Measurements from ENCODE around the gene EFEMP2.
"Not testable (repeated sequence)": the region's sequence is repeated elsewhere in the genome, so short reads cannot be mapped to it uniquely, and the experiment has no call there.

Gene EFEMP2

DNA sequence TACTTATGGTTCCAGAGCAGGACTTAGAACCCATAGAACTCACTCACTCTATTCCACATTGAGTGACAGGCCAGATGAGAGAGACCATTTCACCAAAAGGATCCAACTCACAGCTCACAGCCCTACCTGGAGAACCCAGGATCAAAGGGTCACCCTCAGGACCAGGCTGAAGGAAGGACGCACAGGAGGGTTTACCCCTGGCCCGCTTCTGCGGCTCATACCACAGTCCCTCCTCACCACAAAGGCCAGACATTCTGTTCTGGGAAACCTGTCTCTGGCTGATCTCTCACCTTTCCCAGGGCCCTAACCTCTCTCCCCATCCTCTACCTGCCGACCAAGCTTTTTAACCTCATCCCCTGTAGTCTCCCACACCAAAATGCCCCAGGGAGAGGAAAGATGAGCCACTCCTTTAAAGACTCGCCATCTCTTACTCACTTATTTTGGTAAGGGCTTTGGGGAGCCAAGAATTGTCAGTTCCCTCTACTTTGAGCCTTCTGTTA lies 22.9 kb upstream of the EFEMP2 start:
- TF ChIP-seq, protein P1, sequence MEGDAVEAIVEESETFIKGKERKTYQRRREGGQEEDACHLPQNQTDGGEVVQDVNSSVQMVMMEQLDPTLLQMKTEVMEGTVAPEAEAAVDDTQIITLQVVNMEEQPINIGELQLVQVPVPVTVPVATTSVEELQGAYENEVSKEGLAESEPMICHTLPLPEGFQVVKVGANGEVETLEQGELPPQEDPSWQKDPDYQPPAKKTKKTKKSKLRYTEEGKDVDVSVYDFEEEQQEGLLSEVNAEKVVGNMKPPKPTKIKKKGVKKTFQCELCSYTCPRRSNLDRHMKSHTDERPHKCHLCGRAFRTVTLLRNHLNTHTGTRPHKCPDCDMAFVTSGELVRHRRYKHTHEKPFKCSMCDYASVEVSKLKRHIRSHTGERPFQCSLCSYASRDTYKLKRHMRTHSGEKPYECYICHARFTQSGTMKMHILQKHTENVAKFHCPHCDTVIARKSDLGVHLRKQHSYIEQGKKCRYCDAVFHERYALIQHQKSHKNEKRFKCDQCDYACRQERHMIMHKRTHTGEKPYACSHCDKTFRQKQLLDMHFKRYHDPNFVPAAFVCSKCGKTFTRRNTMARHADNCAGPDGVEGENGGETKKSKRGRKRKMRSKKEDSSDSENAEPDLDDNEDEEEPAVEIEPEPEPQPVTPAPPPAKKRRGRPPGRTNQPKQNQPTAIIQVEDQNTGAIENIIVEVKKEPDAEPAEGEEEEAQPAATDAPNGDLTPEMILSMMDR (IDR thresholded peaks at IDR 0.05; ENCODE audit: control insufficient read depth, extremely low read depth, insufficient read depth) = no peak
- no peak for DNase-seq (ENCODE audit: low read depth)
- no peak overlapping the region for H3K4me3 ChIP-seq (ENCODE audit: low read depth, low read length)

DNA sequence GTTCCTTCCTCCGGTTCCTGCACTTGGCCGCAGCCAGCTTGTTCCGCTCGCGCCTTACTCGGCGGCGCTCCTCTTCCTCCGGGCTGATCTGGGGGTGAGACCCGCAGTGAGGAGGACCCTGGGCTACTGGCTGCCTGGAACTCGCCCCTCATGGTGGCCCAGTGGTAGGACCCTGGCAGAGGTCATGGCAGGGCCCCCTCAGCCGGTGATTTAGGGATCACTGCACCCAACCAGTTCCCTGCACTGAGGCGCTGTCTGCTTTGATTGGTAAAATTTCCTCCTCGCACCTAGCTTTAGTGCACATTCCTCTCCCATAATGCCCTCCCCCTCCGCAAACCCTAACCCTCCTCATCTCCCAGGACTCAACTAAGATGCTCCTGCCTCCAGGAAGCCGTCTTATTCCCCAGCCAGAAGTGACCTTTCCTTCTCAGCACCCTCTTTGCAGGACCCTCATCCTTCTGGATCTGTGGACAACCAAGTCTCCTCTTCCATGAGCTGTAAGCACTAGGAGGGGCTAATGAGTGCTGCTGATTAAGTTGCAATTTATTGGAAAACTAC lies 21.5 kb upstream of the EFEMP2 start:
- no peak for DNase-seq (ENCODE audit: low read depth)
- H3K4me3 ChIP-seq (ENCODE audit: low read depth, low read length) = no peak overlapping the region
- TF ChIP-seq, protein P1 (IDR thresholded peaks at IDR 0.05; ENCODE audit: control insufficient read depth, extremely low read depth, insufficient read depth) = no peak

DNA sequence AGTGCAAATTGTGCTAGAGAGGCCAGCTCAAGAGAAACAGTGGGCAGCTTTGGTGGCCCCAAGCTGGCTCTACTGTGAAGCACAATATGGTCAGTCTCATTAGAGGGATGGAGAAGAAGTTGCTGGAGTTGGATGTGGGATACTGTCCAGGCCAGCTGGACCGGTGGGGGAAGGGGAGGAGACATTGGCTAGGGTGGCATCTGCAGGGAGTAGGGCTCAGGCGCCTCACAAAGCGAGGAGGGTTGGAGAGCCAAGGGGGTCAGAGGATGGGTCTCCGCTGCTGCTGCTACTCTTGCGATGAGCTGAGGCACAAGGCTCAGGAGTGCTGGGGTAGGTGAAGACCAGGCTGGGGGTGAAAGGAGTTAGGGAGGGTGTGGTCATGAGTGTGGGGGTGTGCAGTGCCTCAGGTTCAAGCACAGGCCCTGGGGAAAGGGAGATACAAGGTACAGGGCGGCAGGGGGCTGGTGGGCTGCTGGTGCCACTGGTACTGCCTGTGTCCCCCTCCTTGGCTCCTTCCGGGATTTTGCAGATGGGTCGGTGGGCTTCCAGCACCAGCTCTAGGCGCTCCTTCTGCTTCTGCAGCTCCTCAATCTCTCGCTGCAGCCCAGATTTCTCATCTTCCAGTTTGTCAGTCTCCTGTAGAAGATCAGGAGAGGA lies 20.2 kb upstream of the EFEMP2 start:
- H3K4me3 ChIP-seq (ENCODE audit: low read depth, low read length) = no peak overlapping the region
- TF ChIP-seq, protein P1 (IDR thresholded peaks at IDR 0.05; ENCODE audit: control insufficient read depth, extremely low read depth, insufficient read depth) = no peak
- no peak for DNase-seq (ENCODE audit: low read depth)

DNA sequence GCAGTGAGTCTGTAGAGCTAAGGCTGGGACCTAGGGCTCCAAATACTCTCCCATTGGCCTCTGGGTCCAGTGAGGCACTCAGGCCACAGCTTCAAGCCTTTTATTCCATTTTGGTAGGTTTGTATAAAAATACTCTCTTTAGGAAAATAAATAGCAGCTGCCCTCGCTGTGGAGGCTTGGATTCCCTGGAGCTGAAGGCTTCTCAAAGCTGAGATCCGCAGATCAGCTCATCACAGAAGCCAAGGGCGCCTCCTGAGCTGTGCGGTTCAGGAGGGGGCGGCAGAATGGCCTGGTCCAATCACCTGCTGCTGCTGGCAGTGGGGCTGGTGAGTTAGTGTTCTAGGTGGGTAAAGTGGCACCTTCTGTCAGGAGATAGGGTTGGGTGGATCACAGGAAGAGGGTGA lies 19.5 kb upstream of the EFEMP2 start:
- H3K4me3 ChIP-seq (ENCODE audit: low read depth, low read length) = peak overlapping the region; percentile 60; the same call in 1 of the 2 replicates
- DNase-seq (ENCODE audit: low read depth) = not testable (repeated sequence)

DNA sequence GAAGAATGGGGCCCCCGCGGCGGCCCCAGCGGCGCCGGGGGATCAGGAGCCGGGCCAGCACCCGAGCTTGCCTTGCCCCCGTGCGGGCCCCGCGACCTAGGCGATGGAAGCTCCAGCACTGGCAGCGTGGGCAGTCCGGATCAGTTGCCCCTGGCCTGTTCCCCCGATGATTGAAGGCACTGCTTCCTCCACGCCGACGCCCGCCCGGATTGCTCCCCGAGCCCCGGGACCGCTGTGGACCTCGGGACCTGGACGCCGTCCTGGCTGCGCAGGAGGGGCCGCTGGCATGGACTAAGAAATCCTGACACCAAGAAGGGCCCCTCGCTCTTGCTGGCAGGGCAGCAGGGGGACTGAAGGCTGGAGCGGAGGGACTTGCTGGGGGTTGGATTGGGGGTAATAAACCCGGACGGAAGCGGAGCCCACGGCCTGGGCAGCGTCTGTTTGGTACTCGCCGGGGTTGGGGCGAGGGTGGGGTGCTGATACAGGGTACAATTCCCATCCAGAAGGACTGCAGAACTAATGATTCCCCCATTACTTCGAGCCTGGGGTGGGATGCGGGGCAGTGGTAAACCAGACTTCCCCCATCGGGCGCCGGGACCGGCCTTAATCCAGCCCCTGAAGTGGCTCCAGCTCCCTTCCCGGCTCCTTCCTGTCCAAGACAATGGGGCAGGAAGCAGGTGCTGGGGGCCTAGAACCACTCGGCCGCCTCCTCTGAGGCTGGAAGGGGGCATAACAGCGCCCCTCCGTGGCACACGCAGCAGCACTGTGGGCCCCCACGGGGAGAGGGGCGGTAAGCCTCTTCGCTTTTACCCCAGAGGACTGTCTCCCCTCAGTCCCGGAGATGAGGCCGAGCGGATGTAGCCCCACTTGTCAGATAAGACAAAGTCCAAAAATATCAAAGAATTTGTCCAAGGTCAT lies 18.9 kb upstream of the EFEMP2 start:
- DNase-seq (ENCODE audit: low read depth) = no peak
- peak overlapping the region; percentile 60 for H3K4me3 ChIP-seq (ENCODE audit: low read depth, low read length)
- TF ChIP-seq, protein P1 (IDR thresholded peaks at IDR 0.05; ENCODE audit: control insufficient read depth, extremely low read depth, insufficient read depth) = no peak

DNA sequence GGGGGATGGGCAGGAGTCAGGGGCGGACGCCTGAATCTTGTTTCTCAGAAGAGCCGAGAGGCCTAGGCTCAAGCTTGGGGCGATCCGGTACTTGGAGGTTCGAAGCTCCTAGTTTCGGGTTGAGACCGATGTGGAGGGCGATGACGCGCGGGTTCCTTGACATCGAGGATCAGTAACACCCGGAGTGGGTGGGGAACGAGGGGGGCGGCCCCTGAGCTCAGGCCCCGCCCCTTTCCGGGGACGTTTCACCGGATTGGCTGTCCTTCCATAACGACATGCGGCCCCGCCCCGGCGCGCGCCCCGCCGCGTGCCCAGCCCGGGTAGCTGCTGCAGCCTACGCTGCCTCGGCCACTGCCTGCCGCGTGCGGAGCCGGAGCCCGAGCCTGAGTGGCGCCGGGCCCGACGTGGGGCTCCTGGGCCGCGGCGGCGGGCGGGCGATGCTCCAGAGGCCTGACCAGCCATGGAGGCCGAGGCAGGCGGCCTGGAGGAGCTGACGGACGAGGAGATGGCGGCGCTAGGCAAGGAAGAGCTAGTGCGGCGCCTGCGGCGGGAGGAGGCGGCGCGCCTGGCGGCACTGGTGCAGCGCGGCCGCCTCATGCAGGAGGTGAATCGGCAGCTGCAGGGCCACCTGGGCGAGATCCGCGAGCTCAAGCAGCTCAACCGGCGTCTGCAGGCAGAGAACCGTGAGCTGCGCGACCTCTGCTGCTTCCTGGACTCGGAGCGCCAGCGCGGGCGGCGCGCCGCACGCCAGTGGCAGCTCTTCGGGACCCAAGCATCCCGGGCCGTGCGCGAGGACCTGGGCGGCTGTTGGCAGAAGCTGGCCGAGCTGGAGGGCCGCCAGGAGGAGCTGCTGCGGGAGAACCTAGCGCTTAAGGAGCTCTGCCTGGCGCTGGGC lies 18.0 kb upstream of the EFEMP2 start, which contains the start of gene CCDC85B:
Gene CCDC85B, plus strand, starts transcription at position 350 of the 895 bp plus-strand sequence. Its CDS starts 111 bp downstream, at position 461.
- DNase-seq (ENCODE audit: low read depth) = peak; percentile 75
- H3K4me3 ChIP-seq (ENCODE audit: low read depth, low read length) = peak within 1 kb of the TSS; percentile 60
- TF ChIP-seq, protein P1 (IDR thresholded peaks at IDR 0.05; ENCODE audit: control insufficient read depth, extremely low read depth, insufficient read depth) = no peak

Measured in LNCaP clone FGC (cell line).